ENCODE results near the gene OR2K2. TPM values are rescaled to one million over a fixed set of nuclear protein-coding genes. Genes with fewer than 3 reads are reported as not detected.
"Not testable (repeated sequence)": the region's sequence is repeated elsewhere in the genome, so short reads cannot be mapped to it uniquely, and the experiment has no call there.

OR2K2 gene
- total and polyA plus RNA-seq, 9 of the 15 experiments (the other 6 are each of a cell fraction or from before 2014, with no cell fraction given) = not detected

DNA sequence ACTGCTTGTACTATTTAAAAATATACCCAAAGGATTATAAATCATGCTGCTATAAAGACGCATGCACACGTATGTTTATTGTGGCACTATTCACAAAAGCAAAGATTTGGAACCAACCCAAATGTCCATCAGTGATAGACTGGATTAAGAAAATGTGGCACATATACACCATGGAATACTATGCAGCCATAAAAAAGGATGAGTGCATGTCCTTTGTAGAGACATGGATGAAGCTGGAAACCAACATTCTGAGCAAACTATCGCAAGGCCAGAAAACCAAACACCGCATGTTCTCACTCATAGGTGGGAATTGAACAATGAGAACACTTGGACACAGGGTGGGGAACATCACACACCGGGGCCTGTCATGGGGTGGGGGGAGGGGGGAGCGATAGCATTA lies 26.0 kb downstream of the OR2K2 start:
- H3K27me3 ChIP-seq (ENCODE audit: control insufficient read depth in 2 of 2, insufficient read depth in 2 of 2, low read length in 2 of 2); DNase-seq (ENCODE audit: extremely low read depth in 1 of 4, low spot score in 3 of 4); POLR2A ChIA-PET; ATAC-seq; H3K79me2 ChIP-seq (ENCODE audit: control insufficient read depth, insufficient read depth, low read length); CTCF ChIA-PET (ENCODE audit: low intra/inter-chr PET ratio); H3K9me1 ChIP-seq (ENCODE audit: control insufficient read depth, insufficient read depth, low read length); in situ Hi-C loops (cut with MboI); FAIRE-seq; H3K4me2 ChIP-seq (ENCODE audit: insufficient read depth, low read length); H3K9me3 ChIP-seq (replicated peaks; ENCODE audit: control insufficient read depth, insufficient read depth, low read depth, low read length); H3K9ac ChIP-seq (ENCODE audit: insufficient read depth in 1 of 2, low read depth in 2 of 2, low read length in 2 of 2); H3K27ac ChIP-seq (ENCODE audit: extremely low read depth, low read depth, low read length); H3K4me1 ChIP-seq (replicated peaks in 1 of 2; ENCODE audit: control insufficient read depth in 2 of 2, insufficient read depth in 2 of 2, low read length in 2 of 2); H2AFZ ChIP-seq (ENCODE audit: low read depth, low read length); BruUV-seq (replicated peaks); H3K4me3 ChIP-seq; H3K36me3 ChIP-seq (ENCODE audit: control insufficient read depth, insufficient read depth, low read length); H4K20me1 ChIP-seq (replicated peaks; ENCODE audit: control insufficient read depth, insufficient read depth, low read length): not testable (repeated sequence)
- intact Hi-C loops (cut with micrococcal nuclease) = loop anchor here (10.0 kb wide), 3 partner anchors 669 to 1119 kb away; no protein-coding TSS in a partner anchor
- 0% methylated on average over 4 of the region's 6 CpGs for WGBS (ENCODE audit: insufficient coverage, low coverage, missing lambda C conversion rate)
- TF ChIP-seq ZNF146 (CRISPR knock-in tag; IDR thresholded peaks at IDR 0.05; ENCODE audit: unreplicated experiment) = peak; percentile 60

DNA sequence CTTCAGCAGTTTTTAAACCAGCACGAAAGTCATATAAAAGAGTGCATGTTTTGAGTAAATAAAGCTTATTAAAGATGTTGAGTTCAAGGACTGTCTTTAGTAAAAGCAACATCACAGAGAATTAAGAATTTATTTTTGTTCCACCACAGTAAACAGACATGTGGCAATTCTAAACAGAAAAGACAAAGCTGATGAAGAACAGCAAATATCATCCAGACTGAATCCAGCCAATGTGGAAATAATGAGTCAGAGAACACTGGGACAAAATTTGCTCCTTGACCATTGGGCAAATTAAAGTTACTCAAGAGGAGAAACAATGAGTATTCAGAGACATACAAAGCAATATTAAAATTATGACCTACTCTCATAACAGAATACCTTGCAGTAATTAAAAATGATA lies 28.8 kb downstream of the OR2K2 start:
- Histone ChIP-seq H3K4me1 (replicated peaks in 1 of 2; ENCODE audit: control insufficient read depth in 2 of 2, insufficient read depth in 2 of 2, low read length in 2 of 2) (no peaks in the 10 kb centered on the region), H3K27me3 (ENCODE audit: control insufficient read depth in 2 of 2, insufficient read depth in 2 of 2, low read length in 2 of 2) (no peaks in the 10 kb centered on the region), H4K20me1 (replicated peaks; ENCODE audit: control insufficient read depth, insufficient read depth, low read length) (no peaks in the 10 kb centered on the region), H3K4me2 (ENCODE audit: insufficient read depth, low read length) (no peak overlapping the region), H3K9me1 (ENCODE audit: control insufficient read depth, insufficient read depth, low read length) (no peaks in the 10 kb centered on the region), H3K4me3 (no peak overlapping the region), H3K9me3 (replicated peaks; ENCODE audit: control insufficient read depth, insufficient read depth, low read depth, low read length) (no peaks in the 10 kb centered on the region), H3K79me2 (ENCODE audit: control insufficient read depth, insufficient read depth, low read length) (no peaks in the 10 kb centered on the region), H3K36me3 (ENCODE audit: control insufficient read depth, insufficient read depth, low read length) (no peaks in the 10 kb centered on the region), H3K27ac (ENCODE audit: extremely low read depth, low read depth, low read length) (no peak overlapping the region), H2AFZ (ENCODE audit: low read depth, low read length) (no peak overlapping the region), H3K9ac (ENCODE audit: insufficient read depth in 1 of 2, low read depth in 2 of 2, low read length in 2 of 2) (no peak overlapping the region)
- CTCF ChIA-PET (ENCODE audit: low intra/inter-chr PET ratio) = no interaction called here
- DNase-seq (ENCODE audit: extremely low read depth in 1 of 4, low spot score in 3 of 4) (no peak), FAIRE-seq (no peak), ATAC-seq (no peak)
- intact Hi-C loops (cut with micrococcal nuclease) = loop anchor here (10.0 kb wide), 3 partner anchors 666 to 1116 kb away; no protein-coding TSS in a partner anchor
- in situ Hi-C loops (cut with MboI) = no loop called here
- WGBS (ENCODE audit: insufficient coverage, low coverage, missing lambda C conversion rate) = 0% methylated on average over 1 of the region's 1 CpG
- POLR2A ChIA-PET = no interaction called here
- BruUV-seq (replicated peaks) = no TSS peak
- TF ChIP-seq PRMT5 (CRISPR knock-in tag; IDR thresholded peaks at IDR 0.05) (no peak), ILF3 (IDR thresholded peaks at IDR 0.05; ENCODE audit: borderline replicate concordance) (no peak), ILK (tag; IDR thresholded peaks at IDR 0.05; ENCODE audit: borderline replicate concordance, low read depth) (no peak), PHB (CRISPR knock-in tag; IDR thresholded peaks at IDR 0.05) (no peak)
- TF ChIP-seq, protein P1, sequence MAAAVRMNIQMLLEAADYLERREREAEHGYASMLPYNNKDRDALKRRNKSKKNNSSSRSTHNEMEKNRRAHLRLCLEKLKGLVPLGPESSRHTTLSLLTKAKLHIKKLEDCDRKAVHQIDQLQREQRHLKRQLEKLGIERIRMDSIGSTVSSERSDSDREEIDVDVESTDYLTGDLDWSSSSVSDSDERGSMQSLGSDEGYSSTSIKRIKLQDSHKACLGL (CRISPR knock-in tag; IDR thresholded peaks at IDR 0.05; ENCODE audit: borderline replicate concordance, poor library complexity, severe bottlenecking) = no peak
- TF ChIP-seq, protein P2, sequence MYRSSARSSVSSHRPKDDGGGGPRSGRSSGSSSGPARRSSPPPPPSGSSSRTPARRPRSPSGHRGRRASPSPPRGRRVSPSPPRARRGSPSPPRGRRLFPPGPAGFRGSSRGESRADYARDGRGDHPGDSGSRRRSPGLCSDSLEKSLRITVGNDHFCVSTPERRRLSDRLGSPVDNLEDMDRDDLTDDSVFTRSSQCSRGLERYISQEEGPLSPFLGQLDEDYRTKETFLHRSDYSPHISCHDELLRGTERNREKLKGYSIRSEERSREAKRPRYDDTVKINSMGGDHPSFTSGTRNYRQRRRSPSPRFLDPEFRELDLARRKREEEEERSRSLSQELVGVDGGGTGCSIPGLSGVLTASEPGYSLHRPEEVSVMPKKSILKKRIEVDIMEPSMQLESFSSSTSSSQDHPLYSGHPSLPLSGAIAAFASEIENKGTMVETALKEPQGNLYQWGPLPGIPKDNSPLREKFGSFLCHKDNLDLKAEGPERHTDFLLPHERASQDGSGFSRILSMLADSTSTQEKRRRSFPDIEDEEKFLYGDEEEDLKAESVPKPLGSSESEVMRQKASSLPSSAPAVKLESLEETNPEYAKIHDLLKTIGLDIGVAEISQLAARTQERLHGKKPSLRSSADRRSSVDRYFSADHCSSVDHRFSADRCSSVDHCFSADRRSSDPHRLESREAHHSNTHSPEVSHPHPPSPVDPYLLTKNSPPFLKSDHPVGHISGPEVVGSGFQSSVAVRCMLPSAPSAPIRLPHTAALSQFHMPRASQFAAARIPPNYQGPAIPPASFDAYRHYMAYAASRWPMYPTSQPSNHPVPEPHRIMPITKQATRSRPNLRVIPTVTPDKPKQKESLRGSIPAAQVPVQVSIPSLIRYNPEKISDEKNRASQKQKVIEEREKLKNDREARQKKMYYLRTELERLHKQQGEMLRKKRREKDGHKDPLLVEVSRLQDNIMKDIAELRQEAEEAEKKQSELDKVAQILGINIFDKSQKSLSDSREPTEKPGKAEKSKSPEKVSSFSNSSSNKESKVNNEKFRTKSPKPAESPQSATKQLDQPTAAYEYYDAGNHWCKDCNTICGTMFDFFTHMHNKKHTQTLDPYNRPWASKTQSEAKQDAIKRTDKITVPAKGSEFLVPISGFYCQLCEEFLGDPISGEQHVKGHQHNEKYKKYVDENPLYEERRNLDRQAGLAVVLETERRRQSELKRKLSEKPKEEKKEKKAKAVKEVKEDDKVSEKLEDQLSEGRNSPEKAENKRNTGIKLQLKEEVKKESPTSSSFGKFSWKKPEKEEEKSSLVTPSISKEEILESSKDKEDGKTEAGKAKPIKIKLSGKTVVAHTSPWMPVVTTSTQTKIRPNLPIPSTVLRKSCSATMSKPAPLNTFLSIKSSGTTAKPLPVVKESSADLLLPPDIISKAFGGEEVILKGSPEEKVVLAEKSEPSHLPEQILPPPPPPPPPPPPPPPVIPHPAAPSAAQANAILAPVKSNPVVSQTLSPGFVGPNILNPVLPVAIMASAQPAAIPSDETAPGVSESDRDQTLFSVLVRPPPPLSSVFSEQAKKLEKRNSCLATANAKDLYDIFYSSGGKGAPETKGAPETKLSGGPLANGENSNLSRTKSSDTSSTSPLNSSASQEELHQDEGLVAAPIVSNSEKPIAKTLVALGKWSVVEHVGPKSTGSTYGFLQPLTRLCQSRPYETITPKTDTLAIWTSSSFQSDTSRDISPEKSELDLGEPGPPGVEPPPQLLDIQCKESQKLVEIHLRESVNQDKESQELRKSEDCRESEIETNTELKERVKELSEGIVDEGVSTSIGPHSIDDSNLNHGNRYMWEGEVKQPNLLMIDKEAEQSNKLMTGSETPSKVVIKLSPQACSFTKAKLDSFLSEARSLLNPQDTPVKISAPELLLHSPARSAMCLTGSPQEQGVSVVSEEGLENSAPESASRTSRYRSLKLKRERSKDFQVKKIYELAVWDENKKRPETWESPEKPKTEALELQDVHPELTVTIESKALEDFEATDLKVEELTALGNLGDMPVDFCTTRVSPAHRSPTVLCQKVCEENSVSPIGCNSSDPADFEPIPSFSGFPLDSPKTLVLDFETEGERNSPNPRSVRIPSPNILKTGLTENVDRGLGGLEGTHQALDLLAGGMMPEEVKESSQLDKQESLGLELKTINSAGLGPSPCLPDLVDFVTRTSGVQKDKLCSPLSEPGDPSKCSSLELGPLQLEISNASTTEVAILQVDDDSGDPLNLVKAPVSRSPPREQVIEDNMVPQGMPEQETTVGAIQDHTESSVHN (IDR thresholded peaks at IDR 0.05; ENCODE audit: borderline replicate concordance in 1 of 2, low read depth in 1 of 2) = no peak

All from K562 (cell line).